Mucosa of descending colon (tissue), 3 donors: Measurements from ENCODE around the gene MRGPRF. TPM values are rescaled to one million over a fixed set of nuclear protein-coding genes. Genes with fewer than 3 reads are reported as not detected.

ENCODE experiments used
- ATAC-seq: fragments of 200-7000 bp; cut with Tn5 transposase; one replicate; pipeline ENCODE4 v1.9.1; 2020; ENCODE audit warnings: mild to moderate bottlenecking, moderate library complexity
- DNase-seq, 3 donors: peaks; one replicate each; pipeline ENCODE4 v3.0.0-alpha.2; 2020
- H3K36me3 ChIP-seq: fragments of 200-600 bp; one replicate; pipeline ENCODE4 v1.8.0; 2021; ENCODE audit warnings: low read depth, mild to moderate bottlenecking
- H3K4me1 ChIP-seq: fragments of 200-600 bp; one replicate; pipeline ENCODE4 v1.8.0; 2021; ENCODE audit warnings: low read depth, mild to moderate bottlenecking
- H3K4me3 ChIP-seq: fragments of 200-600 bp; one replicate; pipeline ENCODE4 v1.8.0; 2021; ENCODE audit warnings: mild to moderate bottlenecking
- H3K9me3 ChIP-seq: fragments of 200-600 bp; one replicate; pipeline ENCODE4 v1.8.0; 2021; ENCODE audit warnings: mild to moderate bottlenecking
- intact Hi-C, 2 donors: fragments of 100-400 bp; cut with DNase I in 1 of 2; cut with micrococcal nuclease in 1 of 2; formaldehyde crosslinking; loops; one replicate each; pipeline versions ENCODE4 v1.11.0 to v1.11.1; 2022; cut with DNase I, micrococcal nuclease
- total RNA-seq, 3 donors: library from RNA; stranded (reverse); fragmentation: NEBNext Ultra II Directional in 2 of 3; extraction: Animal tissue kit (Norgen Biotek cat#: 25700) in 2 of 3; gene quantifications; one replicate each; pipeline versions ENCODE4 v1.2.1 to v1.2.4, GENCODE V29; 2021 to 2023
- TF ChIP-seq, protein P1 (sequence below): fragments of 200-600 bp; IDR thresholded peaks from one replicate; pipeline ENCODE4 v1.8.0; 2022; ENCODE audit warnings: antibody characterized with exemption, mild to moderate bottlenecking
- donor health status: DM: no; HTN: no; CAD: no; lungs with moderate emphysema.
- donor health status: DM: no; HTN: no; CAD: no.
- donor health status: DM: no; HTN: yes; CAD: no.

The MRGPRF gene
- total RNA-seq, 3 donors from 2014 or later = 4.7 to 117 (median 14.2) TPM

DNA sequence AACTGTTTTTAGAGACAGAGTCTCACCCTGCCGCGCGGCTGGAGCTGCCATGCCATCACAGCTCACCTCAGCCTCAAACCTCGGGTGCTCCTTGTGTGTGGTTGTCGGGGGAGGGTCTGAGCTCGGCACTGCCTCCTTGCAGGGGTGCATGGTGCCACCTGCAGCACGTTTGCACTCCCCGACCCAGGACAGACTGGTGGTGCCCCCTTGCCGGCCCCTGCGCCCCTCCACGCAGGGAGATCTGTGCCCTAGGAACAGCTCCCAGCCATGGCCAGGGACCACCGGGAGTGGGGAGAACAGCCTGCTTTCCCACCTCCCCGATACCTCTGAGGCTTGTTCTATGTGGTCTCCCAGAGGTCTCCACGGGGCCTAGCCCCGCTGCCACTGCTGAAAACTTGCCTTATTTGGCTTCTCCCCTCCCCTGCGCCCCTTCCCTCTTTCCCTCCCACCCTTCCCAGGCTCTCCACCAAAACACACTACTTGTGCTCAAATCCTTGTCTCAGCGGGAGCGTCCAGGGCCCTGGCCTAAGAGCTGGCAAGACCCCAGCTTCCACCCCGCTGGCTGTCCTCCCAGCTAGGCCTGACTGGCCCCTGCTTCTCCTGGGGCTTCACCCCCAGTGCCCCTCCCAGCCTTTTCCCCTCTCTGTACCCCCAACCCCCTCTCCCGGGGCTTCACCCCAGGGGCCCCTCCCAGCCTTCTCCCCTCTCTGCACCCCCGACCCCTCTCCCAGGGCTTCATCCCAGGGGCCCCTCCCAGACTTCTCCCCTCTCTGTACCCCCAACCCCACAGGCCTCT, 22.3 kb upstream of the MRGPRF start:
- H3K36me3 ChIP-seq = no peaks in the 10 kb centered on the region
- intact Hi-C loops = no loop called here

DNA sequence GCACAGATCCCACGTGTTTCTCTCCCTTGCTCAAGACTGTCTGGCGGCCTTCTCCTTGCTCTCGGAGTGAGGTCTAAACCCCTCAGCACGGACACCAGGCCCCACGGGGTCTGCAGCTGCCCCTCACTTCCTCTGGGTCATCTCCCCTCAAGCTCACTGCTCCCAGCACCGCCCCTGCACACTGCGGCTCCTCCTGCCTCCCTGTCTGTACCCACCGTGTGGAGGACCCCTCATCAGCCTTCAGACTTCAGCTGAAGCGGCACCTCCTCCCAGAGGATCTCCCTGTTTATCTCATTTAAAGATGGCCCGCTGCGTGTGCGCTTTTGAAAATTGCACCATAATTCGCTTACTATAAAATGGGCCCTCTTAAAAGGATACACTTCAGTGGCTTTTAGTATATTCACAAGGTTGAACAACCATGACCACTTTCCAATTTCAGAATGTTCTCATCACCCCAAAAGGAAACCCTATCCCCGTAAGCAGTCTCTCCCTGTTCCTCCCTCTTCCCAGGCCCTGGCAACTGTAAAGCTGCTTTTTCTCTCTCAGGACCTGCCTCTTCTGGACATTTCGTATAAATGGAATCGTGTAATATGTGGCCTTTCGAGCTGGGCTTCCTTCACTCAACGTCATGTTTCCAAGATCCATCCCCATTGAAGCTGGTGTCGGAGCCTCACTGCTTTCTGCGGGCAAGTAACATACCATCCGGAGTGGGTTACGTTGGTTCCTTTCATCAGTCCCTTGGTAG, 21.2 kb upstream of the MRGPRF start:
- no peak for ATAC-seq

More for the DNA sequence above, 22.3 kb upstream of the MRGPRF start:
- no peak overlapping the region for H3K4me3 ChIP-seq
- H3K4me1 ChIP-seq = no peaks in the 10 kb centered on the region
- no peaks in the 10 kb centered on the region for H3K9me3 ChIP-seq
- TF ChIP-seq, protein P1, sequence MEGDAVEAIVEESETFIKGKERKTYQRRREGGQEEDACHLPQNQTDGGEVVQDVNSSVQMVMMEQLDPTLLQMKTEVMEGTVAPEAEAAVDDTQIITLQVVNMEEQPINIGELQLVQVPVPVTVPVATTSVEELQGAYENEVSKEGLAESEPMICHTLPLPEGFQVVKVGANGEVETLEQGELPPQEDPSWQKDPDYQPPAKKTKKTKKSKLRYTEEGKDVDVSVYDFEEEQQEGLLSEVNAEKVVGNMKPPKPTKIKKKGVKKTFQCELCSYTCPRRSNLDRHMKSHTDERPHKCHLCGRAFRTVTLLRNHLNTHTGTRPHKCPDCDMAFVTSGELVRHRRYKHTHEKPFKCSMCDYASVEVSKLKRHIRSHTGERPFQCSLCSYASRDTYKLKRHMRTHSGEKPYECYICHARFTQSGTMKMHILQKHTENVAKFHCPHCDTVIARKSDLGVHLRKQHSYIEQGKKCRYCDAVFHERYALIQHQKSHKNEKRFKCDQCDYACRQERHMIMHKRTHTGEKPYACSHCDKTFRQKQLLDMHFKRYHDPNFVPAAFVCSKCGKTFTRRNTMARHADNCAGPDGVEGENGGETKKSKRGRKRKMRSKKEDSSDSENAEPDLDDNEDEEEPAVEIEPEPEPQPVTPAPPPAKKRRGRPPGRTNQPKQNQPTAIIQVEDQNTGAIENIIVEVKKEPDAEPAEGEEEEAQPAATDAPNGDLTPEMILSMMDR = no peak
- DNase-seq (peak in 1 of 3 donors; percentile 43), ATAC-seq (peak; percentile 25)

DNA sequence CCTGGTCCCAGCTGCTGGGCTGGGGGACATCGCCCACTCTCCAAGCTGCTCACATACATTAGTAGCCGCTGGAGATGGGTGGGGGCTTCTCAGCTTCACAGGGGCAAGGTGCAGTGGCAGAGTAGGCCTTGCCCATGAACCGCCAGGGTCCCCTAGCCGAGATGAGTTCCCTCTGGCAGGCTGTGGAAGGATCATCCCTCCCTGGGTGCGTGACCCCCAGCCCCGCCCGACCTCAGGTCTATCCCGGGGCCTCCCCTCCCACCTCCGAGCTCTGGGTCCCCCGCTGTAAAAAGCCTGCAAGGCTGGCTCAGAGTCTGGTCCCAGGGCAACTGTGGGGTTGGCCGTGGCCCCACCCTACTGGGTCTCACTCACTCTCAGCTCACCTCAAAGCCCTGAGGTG, 20.4 kb upstream of the MRGPRF start:
- Histone ChIP-seq H3K4me1 (no peaks in the 10 kb centered on the region), H3K4me3 (no peak overlapping the region), H3K36me3 (no peaks in the 10 kb centered on the region), H3K9me3 (no peaks in the 10 kb centered on the region)
- TF ChIP-seq, protein P1 = no peak
- no peak for ATAC-seq
- no peak for DNase-seq
- intact Hi-C loops = no loop called here

More for the DNA sequence above, 21.2 kb upstream of the MRGPRF start:
- Histone ChIP-seq H3K4me3 (no peak overlapping the region), H3K36me3 (no peaks in the 10 kb centered on the region), H3K9me3 (no peaks in the 10 kb centered on the region), H3K4me1 (no peaks in the 10 kb centered on the region)
- intact Hi-C loops = no loop called here
- TF ChIP-seq, protein P1 = no peak
- DNase-seq = no peak

DNA sequence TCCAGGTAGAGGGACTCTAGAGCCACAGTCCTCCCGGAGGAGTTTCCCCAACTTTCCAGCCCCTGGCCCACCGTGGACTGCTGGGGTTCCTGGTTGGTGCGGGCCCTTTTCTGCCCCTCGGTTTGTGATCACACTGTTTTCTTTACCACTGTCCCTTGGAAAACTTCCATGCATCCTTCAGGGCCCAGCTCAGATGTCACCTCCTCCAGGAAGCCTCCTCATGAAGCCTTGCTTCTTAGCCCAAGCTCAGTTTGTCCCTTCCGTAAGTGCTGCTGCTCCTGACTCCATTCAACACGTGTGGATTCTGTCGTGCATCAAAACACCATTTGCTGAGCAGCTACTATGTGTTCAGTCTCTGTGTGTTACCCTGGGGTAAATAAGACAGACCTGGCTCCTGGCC, 19.8 kb upstream of the MRGPRF start:
- H3K4me1 ChIP-seq = no peaks in the 10 kb centered on the region
- TF ChIP-seq, protein P1 = no peak
- ATAC-seq = no peak
- intact Hi-C loops = no loop called here
- H3K9me3 ChIP-seq = no peaks in the 10 kb centered on the region
- DNase-seq = no peak
- H3K4me3 ChIP-seq = no peak overlapping the region
- no peaks in the 10 kb centered on the region for H3K36me3 ChIP-seq

DNA sequence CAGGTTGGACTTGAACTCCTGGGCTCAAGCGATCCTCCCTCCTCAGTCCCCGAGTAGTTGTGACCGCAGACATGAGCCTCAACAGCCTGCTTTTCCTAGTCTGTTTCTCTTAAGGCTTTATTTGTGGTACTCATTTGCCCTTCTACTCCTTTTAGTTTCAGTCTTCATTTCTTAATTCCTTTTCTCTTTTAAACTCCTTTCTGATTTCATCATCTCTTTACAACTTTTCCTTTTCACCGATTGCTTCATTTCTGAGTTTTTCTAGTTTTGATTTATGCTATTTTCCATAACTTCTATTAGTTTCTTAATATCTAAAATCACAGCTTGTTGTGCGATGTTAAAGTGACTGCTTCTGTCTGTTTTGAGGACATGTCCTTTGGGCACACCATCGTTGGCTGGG, 17.3 kb upstream of the MRGPRF start:
- Histone ChIP-seq H3K9me3 (no peaks in the 10 kb centered on the region), H3K4me3 (no peak overlapping the region), H3K4me1 (no peaks in the 10 kb centered on the region), H3K36me3 (no peaks in the 10 kb centered on the region)
- intact Hi-C loops = no loop called here
- TF ChIP-seq, protein P1 = no peak
- no peak for ATAC-seq
- DNase-seq = no peak
